Uterus (tissue), 2 donors: ENCODE data around the gene SULT1C3.

ENCODE experiments used
- CTCF ChIP-seq, 4 experiments: fragments of 200-600 bp in 2 of 4; fragments of 450-650 bp in 2 of 4; sonication (generic) in 2 of 4; IDR thresholded peaks; one replicate each; pipeline ENCODE4 v1.5.1; 2016 to 2019; ENCODE audit warnings: antibody characterized with exemption in 4 of 4, mild to moderate bottlenecking in 2 of 4, moderate library complexity in 1 of 4
- POLR2A ChIP-seq, 2 donors: fragments of 450-650 bp; IDR thresholded peaks; one replicate each; pipeline ENCODE4 v1.6.1; 2016; ENCODE audit warnings: antibody characterized with exemption in 2 of 2, mild to moderate bottlenecking in 1 of 2, moderate library complexity in 1 of 2

GRCh38 chr2:108270768-108271506 is 31.2 kb downstream of the SULT1C3 start:
- no peak for TF ChIP-seq POLR2A (IDR thresholded peaks at IDR 0.05)
- TF ChIP-seq CTCF (IDR thresholded peaks at IDR 0.05): no peak
